HEK293 (cell line): ENCODE data around the gene SULT2B1.
A peak's percentile ranks its signal among the peaks of the same experiment; 100 is the strongest.

Source experiments
- MYNN ChIP-seq: fragments of 450-650 bp; formaldehyde crosslinking; IDR thresholded peaks from 2 replicates; pipeline ENCODE4 v1.5.1; 2016; ENCODE audit warnings: missing biosample characterization, missing genetic modification characterization, borderline replicate concordance
- OSR2 ChIP-seq: fragments of 450-650 bp; formaldehyde crosslinking; IDR thresholded peaks from 2 replicates; pipeline ENCODE4 v1.5.1; 2016; ENCODE audit warnings: missing biosample characterization, missing genetic modification characterization
- ZBTB1 ChIP-seq: fragments of 450-650 bp; formaldehyde crosslinking; IDR thresholded peaks from 2 replicates; pipeline ENCODE4 v1.5.1; 2016; ENCODE audit warnings: missing biosample characterization, missing genetic modification characterization
- ZBTB7A ChIP-seq: fragments of 450-650 bp; formaldehyde crosslinking; IDR thresholded peaks from 2 replicates; pipeline ENCODE4 v1.5.1; 2016; ENCODE audit warnings: low read depth, missing biosample characterization, missing genetic modification characterization
- ZEB2 ChIP-seq: fragments of 450-650 bp; formaldehyde crosslinking; IDR thresholded peaks from 2 replicates; pipeline ENCODE4 v1.5.1; 2016; ENCODE audit warnings: missing biosample characterization, missing genetic modification characterization
- ZFHX2 ChIP-seq: fragments of 450-650 bp; formaldehyde crosslinking; conservative IDR thresholded peaks from 2 replicates; pipeline ENCODE4 v1.5.1; 2016; ENCODE audit warnings: missing biosample characterization, missing genetic modification characterization
- ZFP3 ChIP-seq: fragments of 450-650 bp; formaldehyde crosslinking; IDR thresholded peaks from 2 replicates; pipeline ENCODE4 v1.5.1; 2016; ENCODE audit warnings: low read depth, missing biosample characterization, missing genetic modification characterization
- ZFP41 ChIP-seq: fragments of 450-650 bp; formaldehyde crosslinking; IDR thresholded peaks from 2 replicates; pipeline ENCODE4 v1.5.1; 2016; ENCODE audit warnings: missing biosample characterization, missing genetic modification characterization, borderline replicate concordance
- ZNF10 ChIP-seq: fragments of 450-650 bp; formaldehyde crosslinking; IDR thresholded peaks from 2 replicates; pipeline ENCODE4 v1.5.1; 2017; ENCODE audit warnings: missing biosample characterization, missing genetic modification characterization
- ZNF138 ChIP-seq: fragments of 450-650 bp; formaldehyde crosslinking; IDR thresholded peaks from 2 replicates; pipeline ENCODE4 v1.5.1; 2016; ENCODE audit warnings: missing biosample characterization, missing genetic modification characterization, borderline replicate concordance
- ZNF146 ChIP-seq: fragments of 450-650 bp; formaldehyde crosslinking; IDR thresholded peaks from 2 replicates; pipeline ENCODE4 v1.5.1; 2016; ENCODE audit warnings: missing biosample characterization, missing genetic modification characterization
- ZNF175 ChIP-seq: fragments of 450-650 bp; formaldehyde crosslinking; IDR thresholded peaks from 2 replicates; pipeline ENCODE4 v1.5.1; 2016; ENCODE audit warnings: missing biosample characterization, missing genetic modification characterization
- ZNF184 ChIP-seq: fragments of 450-650 bp; IDR thresholded peaks from 2 replicates; pipeline ENCODE4 v1.5.1; 2018; ENCODE audit warnings: missing biosample characterization, mild to moderate bottlenecking, missing genetic modification characterization
- ZNF211 ChIP-seq: fragments of 450-650 bp; formaldehyde crosslinking; IDR thresholded peaks from 2 replicates; pipeline ENCODE4 v1.5.1; 2016; ENCODE audit warnings: low read depth, missing biosample characterization, missing genetic modification characterization
- ZNF221 ChIP-seq: fragments of 450-650 bp; formaldehyde crosslinking; IDR thresholded peaks from 2 replicates; pipeline ENCODE4 v1.5.1; 2017; ENCODE audit warnings: missing biosample characterization, missing genetic modification characterization, borderline replicate concordance
- ZNF266 ChIP-seq: fragments of 450-650 bp; formaldehyde crosslinking; IDR thresholded peaks from 2 replicates; pipeline ENCODE4 v1.5.1; 2016; ENCODE audit warnings: missing biosample characterization, missing genetic modification characterization, low read depth
- ZNF311 ChIP-seq: fragments of 450-650 bp; formaldehyde crosslinking; IDR thresholded peaks from 2 replicates; pipeline ENCODE4 v1.5.1; 2017; ENCODE audit warnings: missing biosample characterization, missing genetic modification characterization, borderline replicate concordance
- ZNF354C ChIP-seq: fragments of 450-650 bp; formaldehyde crosslinking; IDR thresholded peaks from 2 replicates; pipeline ENCODE4 v1.5.1; 2016; ENCODE audit warnings: missing biosample characterization, missing genetic modification characterization, low read depth, borderline replicate concordance
- ZNF48 ChIP-seq: fragments of 450-650 bp; formaldehyde crosslinking; IDR thresholded peaks from 2 replicates; pipeline ENCODE4 v1.5.1; 2016; ENCODE audit warnings: missing biosample characterization, missing genetic modification characterization
- ZNF529 ChIP-seq: fragments of 450-650 bp; formaldehyde crosslinking; IDR thresholded peaks from 2 replicates; pipeline ENCODE4 v1.5.1; 2017; ENCODE audit warnings: missing genetic modification characterization, missing biosample characterization; ENCODE audit not compliant: insufficient replicate concordance
- ZNF530 ChIP-seq: fragments of 450-650 bp; formaldehyde crosslinking; IDR thresholded peaks from 2 replicates; pipeline ENCODE4 v1.5.1; 2016; ENCODE audit warnings: low read depth, missing biosample characterization, missing genetic modification characterization
- ZNF571 ChIP-seq: fragments of 450-650 bp; formaldehyde crosslinking; IDR thresholded peaks from 2 replicates; pipeline ENCODE4 v1.5.0; 2017; ENCODE audit warnings: missing biosample characterization, missing genetic modification characterization
- ZNF658 ChIP-seq: fragments of 450-650 bp; formaldehyde crosslinking; IDR thresholded peaks from 2 replicates; pipeline ENCODE4; 2016; ENCODE audit warnings: missing biosample characterization, missing genetic modification characterization
- TF ChIP-seq, protein P1 (sequence below): fragments of 450-650 bp; formaldehyde crosslinking; IDR thresholded peaks from 2 replicates; pipeline ENCODE4 v1.5.1; 2016; ENCODE audit warnings: missing biosample characterization, missing genetic modification characterization
- TF ChIP-seq, protein P2 (sequence below): fragments of 450-650 bp; formaldehyde crosslinking; IDR thresholded peaks from 2 replicates; pipeline ENCODE4 v1.5.1; 2016; ENCODE audit warnings: missing biosample characterization, missing genetic modification characterization
- TF ChIP-seq, protein P3 (sequence below): fragments of 450-650 bp; formaldehyde crosslinking; IDR thresholded peaks from 2 replicates; pipeline ENCODE4 v1.5.1; 2016; ENCODE audit warnings: missing biosample characterization, missing genetic modification characterization
- TF ChIP-seq, protein P4 (sequence below): fragments of 450-650 bp; formaldehyde crosslinking; IDR thresholded peaks from 2 replicates; pipeline ENCODE4; 2016; ENCODE audit warnings: missing biosample characterization, missing genetic modification characterization
- TF ChIP-seq, protein P5 (sequence below): fragments of 450-650 bp; formaldehyde crosslinking; IDR thresholded peaks from 2 replicates; pipeline ENCODE4 v1.5.1; 2016; ENCODE audit warnings: missing biosample characterization, missing genetic modification characterization
- TF ChIP-seq, protein P6 (sequence below): fragments of 450-650 bp; formaldehyde crosslinking; IDR thresholded peaks from 2 replicates; pipeline ENCODE4 v1.5.1; 2016; ENCODE audit warnings: missing biosample characterization, missing genetic modification characterization

SULT2B1 gene

DNA sequence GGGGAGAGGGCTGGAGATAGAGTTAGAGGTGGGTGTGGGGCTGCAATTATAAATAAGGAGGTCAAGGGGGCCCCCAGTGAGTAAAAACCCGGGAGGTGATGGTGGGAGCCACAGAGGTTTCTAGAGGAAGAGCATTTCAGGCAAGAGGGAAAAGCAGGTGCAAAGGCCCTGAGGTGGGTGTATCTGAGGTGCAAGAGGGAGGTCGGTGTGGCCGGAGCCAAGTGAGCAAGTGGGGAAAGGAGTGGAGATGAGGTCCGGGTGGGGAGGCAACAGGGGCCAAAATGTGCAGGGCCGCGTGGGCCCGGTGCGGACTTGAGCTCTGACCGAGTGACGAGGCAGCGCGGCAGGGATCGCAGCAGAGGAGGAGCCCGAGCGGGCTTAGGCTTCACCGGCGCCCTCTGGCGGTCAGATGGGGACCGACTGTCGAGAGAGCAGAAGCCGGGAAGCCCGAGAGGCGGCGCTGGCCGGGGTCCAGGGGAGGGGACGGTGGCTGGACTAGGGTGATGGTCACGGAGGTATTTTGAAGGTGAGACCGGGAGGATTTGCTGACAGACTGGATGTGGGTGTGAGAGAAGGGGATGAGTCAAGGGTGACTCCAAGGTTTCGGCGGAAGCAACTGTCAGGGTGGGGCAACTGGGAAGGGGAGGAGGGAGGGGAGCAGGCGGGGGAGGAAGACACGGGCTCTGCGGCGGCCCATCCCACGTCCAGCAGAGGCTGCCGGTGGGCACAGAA lies 36.9 kb downstream of the SULT2B1 start (continued):
- TF ChIP-seq, protein P1, sequence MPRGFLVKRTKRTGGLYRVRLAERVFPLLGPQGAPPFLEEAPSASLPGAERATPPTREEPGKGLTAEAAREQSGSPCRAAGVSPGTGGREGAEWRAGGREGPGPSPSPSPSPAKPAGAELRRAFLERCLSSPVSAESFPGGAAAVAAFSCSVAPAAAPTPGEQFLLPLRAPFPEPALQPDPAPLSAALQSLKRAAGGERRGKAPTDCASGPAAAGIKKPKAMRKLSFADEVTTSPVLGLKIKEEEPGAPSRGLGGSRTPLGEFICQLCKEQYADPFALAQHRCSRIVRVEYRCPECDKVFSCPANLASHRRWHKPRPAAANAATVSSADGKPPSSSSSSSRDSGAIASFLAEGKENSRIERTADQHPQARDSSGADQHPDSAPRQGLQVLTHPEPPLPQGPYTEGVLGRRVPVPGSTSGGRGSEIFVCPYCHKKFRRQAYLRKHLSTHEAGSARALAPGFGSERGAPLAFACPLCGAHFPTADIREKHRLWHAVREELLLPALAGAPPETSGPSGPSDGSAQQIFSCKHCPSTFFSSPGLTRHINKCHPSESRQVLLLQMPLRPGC (tag by site-specific recombination) = no peak
- no peak for TF ChIP-seq ZNF48
- TF ChIP-seq, protein P2, sequence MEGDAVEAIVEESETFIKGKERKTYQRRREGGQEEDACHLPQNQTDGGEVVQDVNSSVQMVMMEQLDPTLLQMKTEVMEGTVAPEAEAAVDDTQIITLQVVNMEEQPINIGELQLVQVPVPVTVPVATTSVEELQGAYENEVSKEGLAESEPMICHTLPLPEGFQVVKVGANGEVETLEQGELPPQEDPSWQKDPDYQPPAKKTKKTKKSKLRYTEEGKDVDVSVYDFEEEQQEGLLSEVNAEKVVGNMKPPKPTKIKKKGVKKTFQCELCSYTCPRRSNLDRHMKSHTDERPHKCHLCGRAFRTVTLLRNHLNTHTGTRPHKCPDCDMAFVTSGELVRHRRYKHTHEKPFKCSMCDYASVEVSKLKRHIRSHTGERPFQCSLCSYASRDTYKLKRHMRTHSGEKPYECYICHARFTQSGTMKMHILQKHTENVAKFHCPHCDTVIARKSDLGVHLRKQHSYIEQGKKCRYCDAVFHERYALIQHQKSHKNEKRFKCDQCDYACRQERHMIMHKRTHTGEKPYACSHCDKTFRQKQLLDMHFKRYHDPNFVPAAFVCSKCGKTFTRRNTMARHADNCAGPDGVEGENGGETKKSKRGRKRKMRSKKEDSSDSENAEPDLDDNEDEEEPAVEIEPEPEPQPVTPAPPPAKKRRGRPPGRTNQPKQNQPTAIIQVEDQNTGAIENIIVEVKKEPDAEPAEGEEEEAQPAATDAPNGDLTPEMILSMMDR (tag by site-specific recombination) = peak; percentile 100
- no peak for TF ChIP-seq MYNN
- TF ChIP-seq ZNF311 (tag by site-specific recombination) = no peak
- TF ChIP-seq, protein P3, sequence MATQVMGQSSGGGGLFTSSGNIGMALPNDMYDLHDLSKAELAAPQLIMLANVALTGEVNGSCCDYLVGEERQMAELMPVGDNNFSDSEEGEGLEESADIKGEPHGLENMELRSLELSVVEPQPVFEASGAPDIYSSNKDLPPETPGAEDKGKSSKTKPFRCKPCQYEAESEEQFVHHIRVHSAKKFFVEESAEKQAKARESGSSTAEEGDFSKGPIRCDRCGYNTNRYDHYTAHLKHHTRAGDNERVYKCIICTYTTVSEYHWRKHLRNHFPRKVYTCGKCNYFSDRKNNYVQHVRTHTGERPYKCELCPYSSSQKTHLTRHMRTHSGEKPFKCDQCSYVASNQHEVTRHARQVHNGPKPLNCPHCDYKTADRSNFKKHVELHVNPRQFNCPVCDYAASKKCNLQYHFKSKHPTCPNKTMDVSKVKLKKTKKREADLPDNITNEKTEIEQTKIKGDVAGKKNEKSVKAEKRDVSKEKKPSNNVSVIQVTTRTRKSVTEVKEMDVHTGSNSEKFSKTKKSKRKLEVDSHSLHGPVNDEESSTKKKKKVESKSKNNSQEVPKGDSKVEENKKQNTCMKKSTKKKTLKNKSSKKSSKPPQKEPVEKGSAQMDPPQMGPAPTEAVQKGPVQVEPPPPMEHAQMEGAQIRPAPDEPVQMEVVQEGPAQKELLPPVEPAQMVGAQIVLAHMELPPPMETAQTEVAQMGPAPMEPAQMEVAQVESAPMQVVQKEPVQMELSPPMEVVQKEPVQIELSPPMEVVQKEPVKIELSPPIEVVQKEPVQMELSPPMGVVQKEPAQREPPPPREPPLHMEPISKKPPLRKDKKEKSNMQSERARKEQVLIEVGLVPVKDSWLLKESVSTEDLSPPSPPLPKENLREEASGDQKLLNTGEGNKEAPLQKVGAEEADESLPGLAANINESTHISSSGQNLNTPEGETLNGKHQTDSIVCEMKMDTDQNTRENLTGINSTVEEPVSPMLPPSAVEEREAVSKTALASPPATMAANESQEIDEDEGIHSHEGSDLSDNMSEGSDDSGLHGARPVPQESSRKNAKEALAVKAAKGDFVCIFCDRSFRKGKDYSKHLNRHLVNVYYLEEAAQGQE (tag by site-specific recombination) = no peak
- TF ChIP-seq ZNF221 (tag by site-specific recombination) = no peak; the same call in 1 of the 2 replicates
- TF ChIP-seq ZFP41 (tag by site-specific recombination) = no peak
- TF ChIP-seq ZBTB1 (tag by site-specific recombination) = 0 out of 2 replicates have a peak, but pooled peaks have one; percentile 39
- no peak for TF ChIP-seq OSR2 (tag by site-specific recombination)
- TF ChIP-seq ZNF354C (tag by site-specific recombination) = no peak
- no peak for TF ChIP-seq ZNF571 (tag by site-specific recombination)
- no peak; the same call in 1 of the 2 replicates for TF ChIP-seq ZNF10 (tag by site-specific recombination)
- TF ChIP-seq ZNF146 = no peak
- peak; percentile 69; the same call in 1 of the 2 replicates for TF ChIP-seq ZFP3 (tag by site-specific recombination)
- TF ChIP-seq, protein P4, sequence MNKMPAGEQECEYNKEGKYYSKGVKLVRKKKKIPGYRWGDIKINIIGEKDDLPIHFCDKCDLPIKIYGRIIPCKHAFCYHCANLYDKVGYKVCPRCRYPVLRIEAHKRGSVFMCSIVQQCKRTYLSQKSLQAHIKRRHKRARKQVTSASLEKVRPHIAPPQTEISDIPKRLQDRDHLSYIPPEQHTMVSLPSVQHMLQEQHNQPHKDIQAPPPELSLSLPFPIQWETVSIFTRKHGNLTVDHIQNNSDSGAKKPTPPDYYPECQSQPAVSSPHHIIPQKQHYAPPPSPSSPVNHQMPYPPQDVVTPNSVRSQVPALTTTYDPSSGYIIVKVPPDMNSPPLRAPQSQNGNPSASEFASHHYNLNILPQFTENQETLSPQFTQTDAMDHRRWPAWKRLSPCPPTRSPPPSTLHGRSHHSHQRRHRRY (tag by site-specific recombination) = no peak
- no peak for TF ChIP-seq ZNF658 (tag by site-specific recombination)
- TF ChIP-seq ZEB2 (tag by site-specific recombination) = peak; percentile 67
- TF ChIP-seq ZBTB7A (tag by site-specific recombination) = peak; percentile 22; the same call in 1 of the 2 replicates
- no peak for TF ChIP-seq ZNF184 (tag by site-specific recombination)
- TF ChIP-seq ZNF266 = 0 out of 2 replicates have a peak, but pooled peaks have one; percentile 15
- TF ChIP-seq ZNF175 (tag by site-specific recombination) = no peak
- TF ChIP-seq, protein P5, sequence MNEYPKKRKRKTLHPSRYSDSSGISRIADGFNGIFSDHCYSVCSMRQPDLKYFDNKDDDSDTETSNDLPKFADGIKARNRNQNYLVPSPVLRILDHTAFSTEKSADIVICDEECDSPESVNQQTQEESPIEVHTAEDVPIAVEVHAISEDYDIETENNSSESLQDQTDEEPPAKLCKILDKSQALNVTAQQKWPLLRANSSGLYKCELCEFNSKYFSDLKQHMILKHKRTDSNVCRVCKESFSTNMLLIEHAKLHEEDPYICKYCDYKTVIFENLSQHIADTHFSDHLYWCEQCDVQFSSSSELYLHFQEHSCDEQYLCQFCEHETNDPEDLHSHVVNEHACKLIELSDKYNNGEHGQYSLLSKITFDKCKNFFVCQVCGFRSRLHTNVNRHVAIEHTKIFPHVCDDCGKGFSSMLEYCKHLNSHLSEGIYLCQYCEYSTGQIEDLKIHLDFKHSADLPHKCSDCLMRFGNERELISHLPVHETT (tag by site-specific recombination) = no peak; the same call in 1 of the 2 replicates
- no peak for TF ChIP-seq ZNF138 (tag by site-specific recombination)
- no peak for TF ChIP-seq ZNF211 (tag by site-specific recombination)
- TF ChIP-seq ZNF529 (tag by site-specific recombination) = no peak
- TF ChIP-seq, protein P6, sequence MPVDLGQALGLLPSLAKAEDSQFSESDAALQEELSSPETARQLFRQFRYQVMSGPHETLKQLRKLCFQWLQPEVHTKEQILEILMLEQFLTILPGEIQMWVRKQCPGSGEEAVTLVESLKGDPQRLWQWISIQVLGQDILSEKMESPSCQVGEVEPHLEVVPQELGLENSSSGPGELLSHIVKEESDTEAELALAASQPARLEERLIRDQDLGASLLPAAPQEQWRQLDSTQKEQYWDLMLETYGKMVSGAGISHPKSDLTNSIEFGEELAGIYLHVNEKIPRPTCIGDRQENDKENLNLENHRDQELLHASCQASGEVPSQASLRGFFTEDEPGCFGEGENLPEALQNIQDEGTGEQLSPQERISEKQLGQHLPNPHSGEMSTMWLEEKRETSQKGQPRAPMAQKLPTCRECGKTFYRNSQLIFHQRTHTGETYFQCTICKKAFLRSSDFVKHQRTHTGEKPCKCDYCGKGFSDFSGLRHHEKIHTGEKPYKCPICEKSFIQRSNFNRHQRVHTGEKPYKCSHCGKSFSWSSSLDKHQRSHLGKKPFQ (tag by site-specific recombination) = no peak
- no peak for TF ChIP-seq ZNF530
- peak; percentile 92 for TF ChIP-seq ZFHX2 (tag by site-specific recombination)
